ENCODE measurements around the gene C20orf141.

C20orf141 gene

DNA sequence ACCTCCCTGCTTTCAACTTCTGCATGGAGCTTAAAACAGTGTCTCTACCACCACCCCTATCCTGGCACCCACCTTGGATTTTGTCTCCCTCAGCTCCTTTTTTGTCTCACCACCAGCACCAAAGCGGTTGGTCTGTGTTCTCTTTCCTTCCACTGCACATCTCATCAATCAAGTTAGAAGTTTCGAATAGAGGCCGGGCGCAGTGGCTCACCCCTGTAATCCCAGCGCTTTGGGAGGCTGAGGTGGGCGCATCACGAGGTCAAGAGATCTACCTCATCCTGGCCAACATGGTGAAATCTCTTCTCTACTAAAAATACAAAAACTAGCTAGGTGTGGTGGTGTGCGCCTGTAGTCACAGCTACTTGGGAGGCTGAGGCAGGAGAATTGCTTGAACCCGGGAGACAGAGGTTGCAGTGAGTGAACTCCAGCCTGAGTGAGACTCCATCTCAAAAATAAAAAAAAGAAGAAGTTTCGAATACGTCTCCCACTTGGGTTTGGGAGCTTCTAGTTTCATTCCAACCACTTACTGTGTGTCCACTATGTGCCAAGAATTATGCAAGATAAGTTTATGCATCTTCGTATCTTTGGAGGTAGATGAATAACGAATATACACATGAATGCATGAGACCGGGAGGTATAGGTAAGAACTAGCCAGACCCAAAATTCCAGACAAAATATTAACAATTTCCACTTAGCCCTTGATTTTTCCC is 19.8 kb downstream of the C20orf141 start:
- Mint-ChIP-seq H3K36me3 (ENCODE audit: insufficient read depth) (peaks cover 9% of the 10 kb centered on the region), H3K9me3 (no peaks in the 10 kb centered on the region), H3K4me3 (no peak overlapping the region)

DNA sequence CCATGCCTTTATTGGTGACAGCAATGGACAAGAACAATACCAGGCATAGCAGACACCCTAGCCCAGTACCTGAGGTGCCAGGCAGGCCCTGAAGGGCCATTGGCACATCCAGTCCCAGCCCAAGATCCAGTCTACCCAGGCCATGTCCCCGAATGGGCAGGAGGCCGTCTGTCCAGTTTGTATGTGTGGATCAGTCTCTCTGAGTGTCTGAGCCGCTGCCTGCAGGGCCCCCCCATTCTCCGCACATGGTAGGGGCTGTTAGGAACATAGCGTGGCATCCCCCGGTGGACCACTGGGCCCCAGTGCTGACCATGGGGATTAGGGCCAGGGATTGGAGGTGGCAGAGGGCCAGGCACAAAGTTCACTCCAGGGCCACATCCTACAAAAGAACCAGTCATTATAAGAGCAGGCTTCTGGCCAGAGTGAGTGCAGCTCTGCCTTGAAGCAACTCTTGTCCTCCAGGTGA is 20.6 kb downstream of the C20orf141 start:
- no peaks in the 10 kb centered on the region for H3K27me3 Mint-ChIP-seq
- H3K9me3 Mint-ChIP-seq = no peaks in the 10 kb centered on the region
- ATAC-seq (replicated peaks; ENCODE audit: extremely low read depth, poor library complexity, severe bottlenecking) = no peak
- H3K36me3 Mint-ChIP-seq (ENCODE audit: insufficient read depth) = peaks cover 11% of the 10 kb centered on the region
- H3K27ac Mint-ChIP-seq (ENCODE audit: low read depth) = no peak overlapping the region
- DNase-seq (ENCODE audit: low spot score in 2 of 2) = no peak
- peaks cover 13% of the 10 kb centered on the region for H3K4me1 Mint-ChIP-seq
- H3K4me3 Mint-ChIP-seq = no peak overlapping the region

More for the DNA sequence above, 19.8 kb downstream of the C20orf141 start:
- no peaks in the 10 kb centered on the region for H3K27me3 Mint-ChIP-seq
- DNase-seq (ENCODE audit: low spot score in 2 of 2) (no peak), ATAC-seq (replicated peaks; ENCODE audit: extremely low read depth, poor library complexity, severe bottlenecking) (no peak)
- no peak overlapping the region for H3K27ac Mint-ChIP-seq (ENCODE audit: low read depth)
- peaks cover 11% of the 10 kb centered on the region for H3K4me1 Mint-ChIP-seq

DNA sequence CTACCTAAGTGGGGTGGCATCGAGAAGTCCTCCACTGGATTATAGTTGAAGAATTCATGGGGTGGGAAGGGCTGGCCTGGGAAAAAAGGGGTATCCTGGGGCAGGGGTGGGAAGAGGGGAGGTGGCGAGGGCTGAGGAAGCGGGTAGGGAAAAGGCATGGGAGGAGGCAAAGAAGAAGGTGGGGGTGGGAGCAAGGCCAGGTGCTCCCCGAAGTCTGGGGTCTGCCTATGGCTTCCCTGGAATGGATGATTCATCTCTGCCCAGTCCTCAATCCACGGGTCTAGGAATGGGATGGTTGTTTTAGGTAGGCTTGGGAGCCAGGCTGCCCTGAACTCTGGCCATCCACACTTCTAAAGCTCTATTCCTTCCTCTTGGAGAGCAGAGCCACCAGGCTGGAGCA is 21.2 kb downstream of the C20orf141 start:
- no peak for DNase-seq (ENCODE audit: low spot score in 2 of 2)
- H3K4me1 Mint-ChIP-seq = peaks cover 13% of the 10 kb centered on the region
- H3K9me3 Mint-ChIP-seq = no peaks in the 10 kb centered on the region
- H3K27me3 Mint-ChIP-seq = no peaks in the 10 kb centered on the region
- H3K4me3 Mint-ChIP-seq = no peak overlapping the region
- no peak overlapping the region for H3K27ac Mint-ChIP-seq (ENCODE audit: low read depth)
- H3K36me3 Mint-ChIP-seq (ENCODE audit: insufficient read depth) = peaks cover 12% of the 10 kb centered on the region
- ATAC-seq (replicated peaks; ENCODE audit: extremely low read depth, poor library complexity, severe bottlenecking) = no peak

DNA sequence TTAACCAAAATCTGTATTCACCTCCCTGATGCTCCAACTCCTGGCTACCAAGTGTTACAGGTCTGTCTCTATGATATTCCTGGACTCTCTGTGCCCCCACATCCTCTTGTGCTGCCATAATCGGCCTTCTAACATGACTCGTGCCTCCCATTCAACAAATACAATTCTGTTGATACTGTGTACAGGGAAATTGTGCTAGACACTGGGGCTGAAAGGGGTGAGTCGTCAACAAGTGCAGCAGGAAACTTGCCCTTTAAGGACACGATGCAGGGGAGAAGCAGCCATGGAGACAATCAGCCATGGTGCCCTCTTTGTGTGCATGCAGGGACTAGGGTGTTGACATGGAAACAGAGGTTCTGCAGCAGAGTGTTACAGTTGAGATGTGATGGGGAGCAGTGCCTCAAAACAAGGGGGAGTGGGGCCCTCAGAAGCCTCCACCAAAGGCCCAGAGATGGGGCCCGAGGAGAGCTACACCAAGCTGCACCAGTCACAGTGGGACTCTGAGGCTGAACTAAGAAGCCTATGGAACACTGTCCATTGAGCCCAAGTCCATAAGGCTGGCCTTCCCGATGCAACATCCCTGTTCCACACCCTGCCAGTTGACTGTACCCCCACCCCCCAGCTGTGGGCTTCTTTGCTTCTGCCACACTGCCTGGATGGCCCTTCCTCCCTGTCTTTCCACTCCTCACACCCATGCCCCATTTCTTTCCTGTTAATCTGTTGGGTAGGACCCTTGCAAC is 22.6 kb downstream of the C20orf141 start:
- DNase-seq (ENCODE audit: low spot score in 2 of 2) = no peak
- H3K27me3 Mint-ChIP-seq = no peaks in the 10 kb centered on the region
- H3K27ac Mint-ChIP-seq (ENCODE audit: low read depth) = peak overlapping the region; percentile 60
- peaks cover 15% of the 10 kb centered on the region for H3K36me3 Mint-ChIP-seq (ENCODE audit: insufficient read depth)
- no peak overlapping the region for H3K4me3 Mint-ChIP-seq
- H3K4me1 Mint-ChIP-seq = peaks cover 18% of the 10 kb centered on the region
- no peak for ATAC-seq (replicated peaks; ENCODE audit: extremely low read depth, poor library complexity, severe bottlenecking)
- no peaks in the 10 kb centered on the region for H3K9me3 Mint-ChIP-seq

DNA sequence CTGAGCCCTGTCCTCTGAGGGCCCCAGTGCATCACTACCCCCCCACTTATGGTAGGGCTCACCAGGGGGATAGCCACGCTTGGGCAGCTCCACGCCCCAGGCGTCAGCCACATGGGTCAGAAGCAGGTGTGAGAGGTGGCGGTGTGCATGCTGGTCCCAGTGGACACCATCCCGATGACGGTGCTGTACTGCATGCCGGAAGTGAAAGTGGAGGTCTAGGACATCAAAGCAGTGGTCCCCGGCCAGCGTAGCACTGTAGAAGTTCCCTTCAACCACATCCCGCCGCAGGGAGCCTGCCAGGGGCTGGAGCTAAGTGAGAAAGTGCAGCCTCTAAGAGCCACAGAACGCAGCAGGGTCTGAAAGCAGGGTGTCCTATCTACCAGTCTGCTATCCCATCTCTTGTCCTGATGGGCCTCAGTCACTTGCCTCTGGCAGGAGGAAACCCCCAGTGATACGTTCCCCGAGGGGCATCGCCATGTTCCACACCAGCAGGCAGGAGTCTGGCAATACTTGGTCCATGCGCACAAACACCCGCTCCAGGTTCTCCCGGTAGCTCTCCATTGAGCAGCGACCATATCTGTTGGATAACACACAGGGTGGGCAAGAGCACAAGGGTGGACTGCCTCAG is 23.5 kb downstream of the C20orf141 start:
- Mint-ChIP-seq H3K27me3 (no peaks in the 10 kb centered on the region), H3K9me3 (no peaks in the 10 kb centered on the region), H3K4me3 (no peak overlapping the region), H3K4me1 (peaks cover 18% of the 10 kb centered on the region), H3K27ac (ENCODE audit: low read depth) (no peak overlapping the region), H3K36me3 (ENCODE audit: insufficient read depth) (peaks cover 15% of the 10 kb centered on the region)
- ATAC-seq (replicated peaks; ENCODE audit: extremely low read depth, poor library complexity, severe bottlenecking) (no peak), DNase-seq (ENCODE audit: low spot score in 2 of 2) (no peak)

DNA sequence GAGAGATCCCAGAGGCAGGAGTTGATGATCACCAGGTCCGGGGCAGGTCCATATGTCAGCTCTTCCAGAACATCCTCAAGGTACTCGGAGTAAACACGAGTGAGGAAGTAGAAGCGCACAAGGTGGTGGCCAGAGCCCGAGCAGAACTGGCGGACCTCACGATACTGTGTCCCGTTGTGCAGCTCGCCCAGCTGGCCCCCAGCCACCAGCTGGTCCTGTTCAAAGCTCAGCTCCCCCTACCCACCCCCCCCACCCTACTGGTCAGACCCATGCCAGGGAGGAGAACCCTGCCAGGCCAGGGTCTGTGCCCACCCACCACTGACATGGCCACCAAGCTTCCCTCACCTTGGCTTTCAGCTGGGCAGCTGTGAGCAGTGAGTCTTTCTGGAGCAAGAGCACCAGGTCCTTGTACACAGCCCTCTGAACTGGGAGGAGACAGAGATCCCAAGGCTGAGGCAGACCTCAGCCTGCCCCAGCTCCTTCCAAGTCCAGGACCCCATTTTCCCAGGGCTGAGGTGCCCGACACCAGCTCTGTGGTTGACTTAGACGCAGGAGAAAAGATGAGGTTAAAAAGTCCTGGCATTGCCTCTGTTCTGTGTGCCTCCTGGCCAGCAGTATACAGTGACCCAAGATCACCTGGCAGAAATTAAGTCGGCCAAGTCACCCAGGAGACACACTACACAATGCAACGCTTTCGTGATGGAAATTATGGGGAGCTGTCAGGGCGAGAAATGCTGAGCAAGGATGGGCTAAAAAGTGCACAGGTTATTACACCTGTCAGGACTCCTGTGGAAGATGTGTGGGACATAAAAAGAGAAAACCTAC is 24.3 kb downstream of the C20orf141 start:
- Mint-ChIP-seq H3K36me3 (ENCODE audit: insufficient read depth) (peaks cover 12% of the 10 kb centered on the region), H3K4me1 (peaks cover 21% of the 10 kb centered on the region), H3K27ac (ENCODE audit: low read depth) (peak overlapping the region; percentile 77), H3K4me3 (peak overlapping the region; percentile 81), H3K27me3 (no peaks in the 10 kb centered on the region), H3K9me3 (no peaks in the 10 kb centered on the region)
- ATAC-seq (replicated peaks; ENCODE audit: extremely low read depth, poor library complexity, severe bottlenecking) = no peak
- DNase-seq (ENCODE audit: low spot score in 2 of 2) = no peak

DNA sequence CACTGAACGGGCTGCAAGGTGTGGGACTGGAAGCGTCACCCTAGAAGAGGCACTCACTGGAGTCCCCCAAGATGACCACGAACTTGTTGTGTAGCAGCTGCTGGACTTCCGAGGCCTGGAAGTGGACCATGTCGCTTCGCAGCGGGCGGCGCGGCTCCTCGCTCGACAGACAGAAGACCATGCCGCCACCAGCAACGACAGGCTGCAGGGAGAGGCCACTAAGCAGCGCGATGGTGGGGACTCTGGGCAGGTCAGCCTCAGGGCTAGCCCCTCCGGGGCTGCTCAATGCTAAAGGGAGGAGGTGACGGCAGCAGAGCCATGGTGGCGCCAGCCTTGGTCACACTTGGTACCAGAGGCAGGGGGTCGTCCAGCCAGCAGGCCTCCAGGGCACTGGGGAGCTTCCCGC is 24.9 kb downstream of the C20orf141 start:
- H3K4me3 Mint-ChIP-seq = peak overlapping the region; percentile 81
- no peaks in the 10 kb centered on the region for H3K9me3 Mint-ChIP-seq
- peaks cover 14% of the 10 kb centered on the region for H3K36me3 Mint-ChIP-seq (ENCODE audit: insufficient read depth)
- H3K27ac Mint-ChIP-seq (ENCODE audit: low read depth) = peak overlapping the region; percentile 77
- no peak for DNase-seq (ENCODE audit: low spot score in 2 of 2)
- no peak for ATAC-seq (replicated peaks; ENCODE audit: extremely low read depth, poor library complexity, severe bottlenecking)
- peaks cover 28% of the 10 kb centered on the region for H3K4me1 Mint-ChIP-seq
- no peaks in the 10 kb centered on the region for H3K27me3 Mint-ChIP-seq

DNA sequence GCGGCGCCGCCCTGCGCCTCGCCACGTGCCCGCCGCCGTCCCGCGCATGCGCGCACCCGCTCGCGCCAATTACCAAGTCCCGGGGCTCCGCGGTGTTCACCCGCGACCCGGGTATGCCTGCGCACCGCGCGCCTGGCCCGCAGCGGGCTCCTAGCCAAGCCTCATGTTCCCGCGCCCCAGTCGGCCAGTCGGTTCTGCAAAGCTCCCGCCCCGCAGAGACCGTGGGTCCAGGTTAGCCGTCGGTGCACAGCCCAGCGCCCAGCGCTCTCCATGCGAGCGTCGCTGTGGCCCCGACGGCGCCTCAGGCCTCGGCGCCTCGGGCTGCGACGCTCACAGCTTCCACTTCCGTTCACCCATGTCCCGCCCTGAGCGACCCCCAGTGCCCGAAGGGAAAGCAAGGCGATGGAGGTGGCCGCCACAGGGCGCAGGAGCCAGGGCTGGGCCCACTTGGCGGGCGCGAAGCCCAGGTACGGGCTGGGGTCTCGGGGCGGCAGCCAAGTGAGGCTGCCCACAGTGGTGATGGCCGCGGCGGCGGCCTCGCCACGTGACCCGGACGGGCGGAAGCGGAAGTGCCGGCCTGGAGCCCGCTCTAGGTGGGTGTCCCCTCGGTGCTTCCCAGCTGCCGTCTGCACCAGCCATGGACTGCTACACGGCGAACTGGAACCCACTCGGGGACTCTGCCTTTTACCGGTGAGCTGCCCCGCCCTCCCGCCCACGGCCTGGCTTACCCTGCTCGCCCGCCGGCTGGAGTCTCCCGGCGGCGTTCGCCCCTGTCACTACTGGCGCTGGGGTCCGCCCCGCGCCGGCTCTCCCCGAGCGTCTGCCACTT is 25.6 kb downstream of the C20orf141 start, which contains the start of the genes PCED1A and VPS16:
Gene PCED1A (minus strand): TSS at position 518 of the 829 bp plus-strand sequence. CDS start 743 bp downstream, outside the sequence.
Gene VPS16 (plus strand): TSS at position 608 of the 829 bp plus-strand sequence. CDS start 30 bp downstream, at position 638.
- ATAC-seq (replicated peaks; ENCODE audit: extremely low read depth, poor library complexity, severe bottlenecking) = peak; percentile 100

DNA sequence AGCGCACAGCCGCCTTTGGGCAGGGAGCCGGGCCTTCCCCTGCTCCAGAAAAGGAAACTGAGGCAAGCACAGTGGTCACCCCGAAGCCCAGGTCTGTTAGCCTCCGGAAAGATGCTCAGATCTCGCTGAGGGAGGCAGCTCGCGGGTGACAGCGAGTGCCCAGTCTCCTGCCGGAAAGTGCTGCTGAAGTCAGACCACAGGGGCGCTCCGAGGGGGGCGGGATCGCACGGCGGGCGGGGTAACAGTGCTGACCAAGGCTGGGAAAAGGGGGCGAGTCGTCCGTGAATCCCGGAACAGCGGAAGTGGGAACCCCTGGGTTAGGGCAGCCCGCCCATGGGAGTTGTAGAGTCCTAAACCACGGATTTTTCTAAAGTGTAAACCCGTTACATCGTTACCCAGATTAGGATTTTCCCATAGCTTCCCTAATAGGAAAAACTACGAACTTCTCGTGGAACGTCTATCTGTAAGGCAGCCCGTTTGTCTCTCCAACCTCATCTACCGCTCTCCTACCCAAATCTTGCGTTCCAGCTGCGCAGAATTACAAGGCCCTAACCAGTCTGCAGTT is 26.3 kb downstream of the C20orf141 start:
- Mint-ChIP-seq H3K27me3 (no peaks in the 10 kb centered on the region), H3K9me3 (no peaks in the 10 kb centered on the region), H3K36me3 (ENCODE audit: insufficient read depth) (peaks cover 13% of the 10 kb centered on the region), H3K4me1 (peaks cover 29% of the 10 kb centered on the region), H3K4me3 (peak overlapping the region; percentile 83), H3K27ac (ENCODE audit: low read depth) (no peak overlapping the region)
- DNase-seq (ENCODE audit: low spot score in 2 of 2) (no peak), ATAC-seq (replicated peaks; ENCODE audit: extremely low read depth, poor library complexity, severe bottlenecking) (peak; percentile 31)

More for the DNA sequence above, 25.6 kb downstream of the C20orf141 start, which contains the start of the genes PCED1A and VPS16:
- H3K27ac Mint-ChIP-seq (ENCODE audit: low read depth) = peak within 1 kb of the TSS; percentile 77
- peak; percentile 82 to 83 for DNase-seq (ENCODE audit: low spot score in 2 of 2)
- H3K9me3 Mint-ChIP-seq = no peaks in the 10 kb centered on the region
- H3K4me1 Mint-ChIP-seq = peaks cover 29% of the 10 kb centered on the region
- H3K36me3 Mint-ChIP-seq (ENCODE audit: insufficient read depth) = peaks cover 13% of the 10 kb centered on the region
- H3K27me3 Mint-ChIP-seq = no peaks in the 10 kb centered on the region
- peak within 1 kb of the TSS; percentile 83 for H3K4me3 Mint-ChIP-seq

DNA sequence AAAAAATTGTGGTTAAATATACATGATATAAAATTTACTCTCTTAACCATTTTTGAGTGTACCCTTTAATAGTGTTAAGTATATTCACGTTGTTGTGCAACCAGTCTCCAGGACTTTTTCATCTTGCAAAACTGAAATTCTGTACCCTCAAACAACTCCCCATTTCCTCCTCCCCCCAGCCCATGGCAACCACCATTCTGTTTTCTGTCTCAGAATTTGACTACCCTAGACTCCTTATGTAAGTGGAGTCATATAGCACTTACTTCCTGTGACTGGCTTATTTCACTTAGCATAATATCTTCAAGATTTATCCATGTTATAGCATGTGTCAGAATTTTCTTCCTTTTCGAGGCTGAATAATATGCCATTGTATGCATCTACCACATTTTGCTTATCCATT is 30.8 kb downstream of the C20orf141 start:
- no peak overlapping the region for H3K27ac Mint-ChIP-seq (ENCODE audit: low read depth)
- H3K4me1 Mint-ChIP-seq = peaks cover 17% of the 10 kb centered on the region
- no peak for ATAC-seq (replicated peaks; ENCODE audit: extremely low read depth, poor library complexity, severe bottlenecking)
- H3K4me3 Mint-ChIP-seq = no peak overlapping the region
- peaks cover 6% of the 10 kb centered on the region for H3K36me3 Mint-ChIP-seq (ENCODE audit: insufficient read depth)
- no peaks in the 10 kb centered on the region for H3K27me3 Mint-ChIP-seq
- DNase-seq (ENCODE audit: low spot score in 2 of 2) = no peak
- no peaks in the 10 kb centered on the region for H3K9me3 Mint-ChIP-seq

DNA sequence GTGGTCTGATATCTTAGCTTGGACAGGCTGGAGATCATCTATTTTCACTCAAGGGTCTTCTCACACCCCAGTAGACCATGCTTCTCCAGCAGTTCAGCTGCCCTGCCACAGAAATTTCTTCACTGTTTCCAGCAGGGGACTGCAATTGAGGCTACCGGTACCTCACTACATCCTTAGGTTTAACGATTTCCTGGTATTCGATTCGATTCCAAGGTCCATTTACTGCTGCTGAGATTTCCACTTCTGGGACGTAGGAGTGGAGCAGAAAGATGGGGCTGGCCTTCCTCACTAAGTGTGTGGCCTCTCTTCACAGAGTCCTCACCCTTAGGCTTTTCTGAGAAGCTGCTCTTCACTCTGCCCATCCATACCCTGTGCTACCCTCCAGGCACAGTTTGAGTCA is 31.9 kb downstream of the C20orf141 start:
- DNase-seq (ENCODE audit: low spot score in 2 of 2) (no peak), ATAC-seq (replicated peaks; ENCODE audit: extremely low read depth, poor library complexity, severe bottlenecking) (no peak)
- H3K4me1 Mint-ChIP-seq = peaks cover 13% of the 10 kb centered on the region
- no peaks in the 10 kb centered on the region for H3K27me3 Mint-ChIP-seq
- no peaks in the 10 kb centered on the region for H3K9me3 Mint-ChIP-seq
- H3K4me3 Mint-ChIP-seq = no peak overlapping the region
- no peak overlapping the region for H3K27ac Mint-ChIP-seq (ENCODE audit: low read depth)
- H3K36me3 Mint-ChIP-seq (ENCODE audit: insufficient read depth) = peaks cover 4% of the 10 kb centered on the region

Measured in central memory CD8-positive, alpha-beta T cell (primary cell).